GM06990 (cell line): ENCODE results near the gene RNU5B-1.

Source experiments
- DNase-seq: peaks from one replicate; pipeline ENCODE4 v3.0.0-alpha.2; 2011; ENCODE audit not compliant: insufficient read length; ENCODE audit errors: extremely low read depth
- H3K27me3 ChIP-seq: replicated peaks from 2 replicates; pipeline ENCODE4 v1.6.0; 2011; ENCODE audit warnings: low read length; ENCODE audit not compliant: control insufficient read depth, insufficient read depth
- H3K36me3 ChIP-seq: 2 replicates; pipeline ENCODE4 v1.5.1; 2011; ENCODE audit warnings: low read length; ENCODE audit not compliant: control insufficient read depth, insufficient read depth
- H3K4me3 ChIP-seq: replicated peaks from 2 replicates; pipeline ENCODE4 v1.5.1; 2011; ENCODE audit warnings: low read depth, mild to moderate bottlenecking, control low read depth, low read length
- TF ChIP-seq, protein P1 (sequence below): IDR thresholded peaks from 2 replicates; pipeline ENCODE4 v1.5.1; 2011; ENCODE audit warnings: low read length, control low read depth, mild to moderate bottlenecking, inconsistent platforms; ENCODE audit not compliant: insufficient read depth, poor library complexity, severe bottlenecking

The RNU5B-1 gene

GRCh38 chr15:65290228-65290627 lies 14.2 kb upstream of the RNU5B-1 start:
- H3K27me3 ChIP-seq = no peaks in the 10 kb centered on the region
- H3K4me3 ChIP-seq = no peak overlapping the region
- TF ChIP-seq, protein P1, sequence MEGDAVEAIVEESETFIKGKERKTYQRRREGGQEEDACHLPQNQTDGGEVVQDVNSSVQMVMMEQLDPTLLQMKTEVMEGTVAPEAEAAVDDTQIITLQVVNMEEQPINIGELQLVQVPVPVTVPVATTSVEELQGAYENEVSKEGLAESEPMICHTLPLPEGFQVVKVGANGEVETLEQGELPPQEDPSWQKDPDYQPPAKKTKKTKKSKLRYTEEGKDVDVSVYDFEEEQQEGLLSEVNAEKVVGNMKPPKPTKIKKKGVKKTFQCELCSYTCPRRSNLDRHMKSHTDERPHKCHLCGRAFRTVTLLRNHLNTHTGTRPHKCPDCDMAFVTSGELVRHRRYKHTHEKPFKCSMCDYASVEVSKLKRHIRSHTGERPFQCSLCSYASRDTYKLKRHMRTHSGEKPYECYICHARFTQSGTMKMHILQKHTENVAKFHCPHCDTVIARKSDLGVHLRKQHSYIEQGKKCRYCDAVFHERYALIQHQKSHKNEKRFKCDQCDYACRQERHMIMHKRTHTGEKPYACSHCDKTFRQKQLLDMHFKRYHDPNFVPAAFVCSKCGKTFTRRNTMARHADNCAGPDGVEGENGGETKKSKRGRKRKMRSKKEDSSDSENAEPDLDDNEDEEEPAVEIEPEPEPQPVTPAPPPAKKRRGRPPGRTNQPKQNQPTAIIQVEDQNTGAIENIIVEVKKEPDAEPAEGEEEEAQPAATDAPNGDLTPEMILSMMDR = no peak
- no peak for DNase-seq
- H3K36me3 ChIP-seq = no peaks in the 10 kb centered on the region

DNA sequence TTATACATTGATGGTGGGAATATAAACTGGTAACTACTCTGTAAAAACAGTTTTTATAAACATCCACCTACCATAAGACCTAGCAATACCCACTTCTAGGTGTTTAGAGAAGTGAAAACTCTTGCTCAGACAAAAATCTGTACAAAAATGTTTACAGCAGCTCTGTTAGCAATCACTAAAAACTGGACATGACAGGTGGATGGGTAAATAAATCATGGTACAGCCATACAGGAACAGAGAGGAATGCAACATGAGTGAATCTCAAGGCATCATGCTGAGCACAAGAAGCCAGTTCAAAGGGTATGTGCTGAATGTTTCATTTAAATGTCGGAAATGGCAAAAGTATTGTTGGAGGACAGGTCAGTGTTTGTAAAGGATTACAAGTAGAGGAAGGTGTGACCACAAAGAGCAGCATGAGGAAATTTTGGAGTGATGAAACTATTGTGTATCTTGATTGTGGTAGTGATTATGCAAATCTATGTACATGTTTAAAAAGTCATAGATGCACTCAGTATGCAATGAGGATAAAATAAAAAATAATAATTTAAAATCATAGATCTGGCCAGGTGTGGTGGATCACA lies 11.4 kb upstream of the RNU5B-1 start:
- Histone ChIP-seq H3K4me3 (no peak overlapping the region), H3K36me3 (no peaks in the 10 kb centered on the region), H3K27me3 (no peaks in the 10 kb centered on the region)
- DNase-seq = no peak
- TF ChIP-seq, protein P1 = no peak

DNA sequence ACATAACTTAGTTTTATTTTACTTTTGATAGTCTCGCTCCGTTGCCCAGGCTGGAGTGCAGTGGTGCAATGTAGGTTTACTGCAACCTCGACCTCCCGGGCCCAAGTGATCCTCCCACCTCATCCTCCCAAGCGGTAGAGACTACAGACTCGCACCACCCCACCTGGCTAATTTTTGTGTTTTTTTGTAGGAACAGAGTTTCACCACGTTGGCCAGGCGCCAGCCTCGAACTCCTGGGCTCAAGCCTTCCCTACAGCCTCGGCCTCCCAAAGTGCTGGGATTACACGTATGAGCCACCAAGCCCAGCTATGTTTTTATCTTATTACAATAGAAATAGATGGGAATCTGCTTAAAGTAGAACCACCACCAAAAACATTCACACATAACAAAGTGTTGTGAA lies 5.7 kb upstream of the RNU5B-1 start:
- Histone ChIP-seq H3K27me3 (no peaks in the 10 kb centered on the region), H3K36me3 (no peaks in the 10 kb centered on the region), H3K4me3 (no peak overlapping the region)
- TF ChIP-seq, protein P1 = no peak
- DNase-seq = no peak

DNA sequence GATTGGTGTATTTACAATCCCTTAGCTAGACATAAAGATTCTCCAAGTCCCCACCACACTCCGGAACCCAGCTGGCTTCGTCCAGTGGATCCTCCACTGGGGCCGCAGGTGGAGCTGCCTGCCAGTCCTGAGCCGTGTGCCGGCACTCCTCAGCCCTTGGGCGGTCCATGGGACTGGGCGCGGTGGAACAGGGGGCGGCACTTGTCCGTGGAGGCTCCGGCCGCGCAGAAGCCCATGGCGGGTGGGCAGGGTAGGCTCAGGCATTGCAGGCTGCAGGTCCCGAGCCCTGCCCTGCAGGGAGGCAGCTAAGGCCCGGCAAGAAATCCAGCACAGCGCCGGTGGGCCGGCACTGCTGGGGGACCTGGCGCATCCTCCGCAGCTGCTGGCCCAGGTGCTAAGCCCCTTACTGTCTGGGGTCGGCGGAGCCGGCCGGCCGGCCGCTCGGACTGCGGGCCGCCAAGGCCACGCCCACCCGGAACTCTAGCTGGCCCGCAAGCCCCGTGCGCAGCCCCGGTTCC lies 3.5 kb upstream of the RNU5B-1 start:
- TF ChIP-seq, protein P1 = no peak
- Histone ChIP-seq H3K4me3 (no peak overlapping the region), H3K27me3 (no peaks in the 10 kb centered on the region), H3K36me3 (no peaks in the 10 kb centered on the region)
- DNase-seq = no peak

DNA sequence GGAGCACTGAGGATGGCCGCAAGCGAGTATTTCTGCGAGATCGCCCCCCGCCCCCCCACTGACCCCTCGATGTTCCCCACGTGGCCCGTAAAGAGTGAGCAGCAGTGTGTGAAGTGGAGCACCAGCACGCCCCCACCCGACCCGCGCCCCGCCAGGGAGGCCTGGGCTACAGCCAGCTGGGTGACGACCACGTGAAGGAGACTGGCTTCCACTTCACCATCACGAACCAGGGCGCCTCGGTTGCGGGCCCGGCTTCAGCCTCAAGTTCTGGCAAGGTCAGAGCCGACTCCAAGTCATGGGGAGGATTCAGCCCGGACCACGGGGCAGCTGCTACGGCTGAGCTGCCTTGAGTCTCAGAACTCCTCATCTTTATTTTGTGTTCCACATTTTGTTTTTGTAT lies 2.4 kb upstream of the RNU5B-1 start:
- DNase-seq = no peak
- H3K4me3 ChIP-seq = no peak overlapping the region
- H3K36me3 ChIP-seq = no peaks in the 10 kb centered on the region
- TF ChIP-seq, protein P1 = no peak
- H3K27me3 ChIP-seq = no peaks in the 10 kb centered on the region
